Body of pancreas (tissue), 4 donors: Measurements from ENCODE around the gene PTPN21.

ENCODE experiments used
- POLR2A ChIP-seq, 3 donors: fragments of 450-650 bp; IDR thresholded peaks; one replicate each; pipeline ENCODE4 v1.6.1; 2016; ENCODE audit warnings: antibody characterized with exemption in 3 of 3, mild to moderate bottlenecking in 2 of 3
- TF ChIP-seq, protein P1 (sequence below), 7 experiments: fragments of 450-650 bp in 4 of 7; fragments of 200-600 bp in 3 of 7; sonication (generic) in 3 of 7; IDR thresholded peaks; one replicate each; pipeline ENCODE4 v1.5.1; 2016 to 2019; ENCODE audit warnings: antibody characterized with exemption in 7 of 7

DNA sequence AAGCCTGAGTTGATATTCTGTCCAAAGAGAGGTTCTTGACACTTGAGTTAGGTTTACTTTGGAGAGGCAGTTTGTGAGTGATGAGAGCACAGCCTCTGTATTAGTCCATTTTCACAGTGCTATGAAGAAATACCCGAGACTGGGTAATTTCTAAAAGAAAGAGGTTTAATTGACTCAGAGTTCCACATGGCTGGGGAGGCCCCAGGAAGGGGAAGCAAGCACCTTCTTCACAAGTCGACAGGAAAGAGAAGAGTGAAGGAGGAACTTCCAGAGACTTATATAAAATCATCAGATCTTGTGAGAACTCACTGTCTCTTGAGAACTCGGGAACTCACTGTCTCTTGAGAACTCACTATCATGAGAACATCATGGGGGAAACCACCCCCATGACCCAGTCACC lies 13.4 kb upstream of the PTPN21 start:
- TF ChIP-seq, protein P1, sequence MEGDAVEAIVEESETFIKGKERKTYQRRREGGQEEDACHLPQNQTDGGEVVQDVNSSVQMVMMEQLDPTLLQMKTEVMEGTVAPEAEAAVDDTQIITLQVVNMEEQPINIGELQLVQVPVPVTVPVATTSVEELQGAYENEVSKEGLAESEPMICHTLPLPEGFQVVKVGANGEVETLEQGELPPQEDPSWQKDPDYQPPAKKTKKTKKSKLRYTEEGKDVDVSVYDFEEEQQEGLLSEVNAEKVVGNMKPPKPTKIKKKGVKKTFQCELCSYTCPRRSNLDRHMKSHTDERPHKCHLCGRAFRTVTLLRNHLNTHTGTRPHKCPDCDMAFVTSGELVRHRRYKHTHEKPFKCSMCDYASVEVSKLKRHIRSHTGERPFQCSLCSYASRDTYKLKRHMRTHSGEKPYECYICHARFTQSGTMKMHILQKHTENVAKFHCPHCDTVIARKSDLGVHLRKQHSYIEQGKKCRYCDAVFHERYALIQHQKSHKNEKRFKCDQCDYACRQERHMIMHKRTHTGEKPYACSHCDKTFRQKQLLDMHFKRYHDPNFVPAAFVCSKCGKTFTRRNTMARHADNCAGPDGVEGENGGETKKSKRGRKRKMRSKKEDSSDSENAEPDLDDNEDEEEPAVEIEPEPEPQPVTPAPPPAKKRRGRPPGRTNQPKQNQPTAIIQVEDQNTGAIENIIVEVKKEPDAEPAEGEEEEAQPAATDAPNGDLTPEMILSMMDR (IDR thresholded peaks at IDR 0.05), result no peak
- no peak for TF ChIP-seq POLR2A (IDR thresholded peaks at IDR 0.05)
